ENCODE measurements around the gene NUTM1.
A peak's percentile ranks its signal among the peaks of the same experiment; 100 is the strongest.

NUTM1 gene

DNA sequence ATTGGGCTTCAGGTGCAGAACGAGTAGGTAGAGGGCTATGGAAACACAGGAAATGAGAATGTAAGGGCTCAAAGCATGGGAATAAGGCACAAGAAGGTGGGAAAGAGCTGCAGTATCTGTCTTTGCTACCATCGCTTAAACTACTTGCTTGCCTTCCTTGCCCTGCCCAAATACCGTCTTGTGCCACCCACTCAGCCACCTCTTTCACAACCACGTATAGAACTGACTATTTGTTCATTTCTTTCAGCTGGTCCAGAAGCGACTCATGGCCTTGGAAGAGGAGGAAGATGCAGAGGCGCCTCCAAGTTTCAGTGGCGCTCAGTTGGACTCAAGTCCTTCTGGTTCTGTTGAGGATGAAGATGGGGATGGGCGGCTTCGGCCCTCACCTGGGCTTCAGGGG lies 12.1 kb downstream of the NUTM1 start:
- Histone ChIP-seq H3K4me1 (peaks cover 0 to 14% (median 0%) of the 10 kb centered on the region in 10 experiments; a peak in 4 of 20 replicates), H3K9ac (no peak overlapping the region), H4K20me1 (peaks cover 0 to 25% (median 0%) of the 10 kb centered on the region in 11 experiments; a peak in 4 of 22 replicates), H3K9me3 (replicated peaks in 1 of 11) (no peaks in the 10 kb centered on the region), H3K27ac (no peak overlapping the region), H3K4me2 (no peak overlapping the region), H3K4me3 (no peak overlapping the region), H3K27me3 (no peaks in the 10 kb centered on the region), H3K36me3 (peaks cover 50 to 73% (median 69%) of the 10 kb centered on the region in 11 experiments)
- TF ChIP-seq Cebpa-rat (IDR thresholded peaks at IDR 0.05), result no peak

DNA sequence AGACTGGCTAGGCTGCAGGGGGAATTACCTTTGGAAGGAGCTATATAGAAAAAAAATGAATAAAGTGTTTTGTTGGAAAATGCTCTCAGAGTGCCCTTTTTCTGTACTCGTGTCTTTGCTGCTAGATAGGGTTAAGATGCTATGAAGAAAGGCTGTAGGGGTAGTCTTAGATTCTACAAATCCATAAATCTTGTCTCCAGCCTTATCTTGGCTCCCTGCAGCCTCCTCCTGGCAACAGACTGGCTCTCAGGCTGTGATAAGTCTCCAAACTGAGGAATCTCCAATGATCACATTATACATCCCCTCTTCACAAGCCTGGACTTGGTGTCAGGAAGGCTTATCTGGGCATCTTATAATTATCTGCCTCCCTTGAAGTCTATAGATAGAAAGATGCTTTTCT lies 14.5 kb downstream of the NUTM1 start:
- Histone ChIP-seq H3K27me3 (no peaks in the 10 kb centered on the region), H3K4me1 (peaks cover 5 to 20% (median 7%) of the 10 kb centered on the region in 10 experiments; a peak in 19 of 20 replicates), H3K9ac (no peak overlapping the region), H4K20me1 (peaks cover 0 to 29% (median 0%) of the 10 kb centered on the region in 11 experiments; a peak in 5 of 22 replicates), H3K4me3 (no peak overlapping the region), H3K36me3 (peaks cover 67 to 97% (median 88%) of the 10 kb centered on the region in 11 experiments), H3K4me2 (no peak overlapping the region), H3K27ac (no peak overlapping the region), H3K9me3 (replicated peaks in 1 of 11) (no peaks in the 10 kb centered on the region)
- no peak for TF ChIP-seq Cebpa-rat (IDR thresholded peaks at IDR 0.05)

DNA sequence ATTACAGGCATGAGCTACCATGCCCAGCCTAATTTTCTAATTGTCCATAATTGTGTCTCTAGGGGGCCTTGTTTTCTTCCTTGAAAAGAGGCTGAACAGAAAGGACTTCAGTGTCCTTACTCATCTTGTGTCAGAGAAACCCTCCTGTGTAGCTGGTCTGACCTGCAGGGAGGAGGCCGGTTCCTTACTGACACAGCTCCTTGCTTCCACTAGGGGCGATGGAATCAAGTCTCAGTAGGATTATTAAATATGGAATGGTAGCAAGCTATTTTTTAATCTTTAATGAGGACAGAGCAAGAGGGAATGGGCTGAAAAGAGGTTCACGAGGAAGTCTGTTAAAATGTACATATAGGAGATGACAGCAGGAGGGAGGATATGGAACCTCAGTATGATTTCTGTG lies 15.3 kb downstream of the NUTM1 start:
- Histone ChIP-seq H3K36me3 (peaks cover 73 to 100% (median 93%) of the 10 kb centered on the region in 11 experiments), H3K27me3 (no peaks in the 10 kb centered on the region), H3K4me1 (peaks cover 11 to 27% (median 13%) of the 10 kb centered on the region in 10 experiments), H3K9ac (no peak overlapping the region), H3K27ac (no peak overlapping the region), H3K4me2 (no peak overlapping the region), H4K20me1 (peaks cover 0 to 36% (median 0%) of the 10 kb centered on the region in 11 experiments; a peak in 6 of 22 replicates), H3K9me3 (replicated peaks in 1 of 11) (no peaks in the 10 kb centered on the region), H3K4me3 (no peak overlapping the region)
- TF ChIP-seq Cebpa-rat (IDR thresholded peaks at IDR 0.05), result no peak

DNA sequence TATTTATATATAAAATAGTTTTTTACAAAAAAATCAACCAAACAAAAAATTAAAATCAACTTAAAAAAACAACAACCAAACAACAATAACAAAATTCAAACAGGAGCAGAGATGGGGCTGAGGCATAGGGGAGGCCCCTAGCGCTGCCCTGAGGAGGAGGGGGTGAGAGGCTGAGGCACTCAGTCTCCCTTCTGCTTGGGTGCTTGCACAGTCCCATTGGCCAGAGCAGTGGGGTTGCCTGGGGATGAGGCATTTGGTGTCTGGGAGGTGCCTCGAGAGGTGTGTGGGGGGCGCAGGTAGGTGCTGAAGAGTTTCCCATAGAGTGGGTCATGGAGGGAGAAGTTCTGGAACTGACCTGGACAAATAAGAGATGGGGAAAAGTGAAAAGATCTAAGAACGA lies 15.8 kb downstream of the NUTM1 start:
- peaks cover 77 to 100% (median 93%) of the 10 kb centered on the region in 11 experiments for H3K36me3 ChIP-seq
- no peak for TF ChIP-seq Cebpa-rat (IDR thresholded peaks at IDR 0.05)
- no peak overlapping the region for H3K9ac ChIP-seq
- no peak overlapping the region for H3K27ac ChIP-seq
- peaks cover 0 to 38% (median 0%) of the 10 kb centered on the region in 11 experiments; a peak in 7 of 22 replicates for H4K20me1 ChIP-seq
- H3K27me3 ChIP-seq, result no peaks in the 10 kb centered on the region
- H3K4me3 ChIP-seq, result no peak overlapping the region
- no peak overlapping the region for H3K4me2 ChIP-seq
- H3K4me1 ChIP-seq, result peaks cover 11 to 33% (median 18%) of the 10 kb centered on the region in 10 experiments
- no peaks in the 10 kb centered on the region for H3K9me3 ChIP-seq (replicated peaks in 1 of 11)

DNA sequence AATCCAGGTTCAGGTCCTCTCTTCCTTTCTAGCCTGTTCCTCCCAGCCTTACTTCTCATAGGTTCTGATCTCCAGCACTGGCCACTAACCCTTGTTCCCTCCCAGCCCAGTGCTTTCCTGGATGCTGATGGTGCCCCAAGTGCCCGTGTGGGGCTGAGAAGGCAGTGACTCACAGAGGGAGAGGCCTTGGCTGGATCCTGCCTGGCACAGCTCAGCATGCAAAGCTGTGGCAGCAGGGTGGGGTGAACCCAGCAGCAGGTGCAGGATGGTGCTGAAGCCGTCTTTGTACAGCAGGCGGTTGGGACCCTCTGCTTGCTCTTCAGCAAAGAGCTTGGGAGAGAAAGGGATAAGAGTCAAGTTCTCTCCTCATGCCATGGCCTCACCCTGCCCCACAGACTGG lies 16.3 kb downstream of the NUTM1 start:
- no peak for TF ChIP-seq Cebpa-rat (IDR thresholded peaks at IDR 0.05)
- H3K9me3 ChIP-seq (replicated peaks in 1 of 11), result no peaks in the 10 kb centered on the region
- peaks cover 0 to 38% (median 0%) of the 10 kb centered on the region in 11 experiments; a peak in 7 of 22 replicates for H4K20me1 ChIP-seq
- no peak overlapping the region for H3K27ac ChIP-seq
- no peak overlapping the region for H3K4me3 ChIP-seq
- H3K4me1 ChIP-seq, result peaks cover 13 to 37% (median 22%) of the 10 kb centered on the region in 10 experiments
- H3K36me3 ChIP-seq, result peaks cover 77 to 99% (median 91%) of the 10 kb centered on the region in 11 experiments
- H3K27me3 ChIP-seq, result no peaks in the 10 kb centered on the region
- H3K9ac ChIP-seq, result no peak overlapping the region
- no peak overlapping the region for H3K4me2 ChIP-seq

DNA sequence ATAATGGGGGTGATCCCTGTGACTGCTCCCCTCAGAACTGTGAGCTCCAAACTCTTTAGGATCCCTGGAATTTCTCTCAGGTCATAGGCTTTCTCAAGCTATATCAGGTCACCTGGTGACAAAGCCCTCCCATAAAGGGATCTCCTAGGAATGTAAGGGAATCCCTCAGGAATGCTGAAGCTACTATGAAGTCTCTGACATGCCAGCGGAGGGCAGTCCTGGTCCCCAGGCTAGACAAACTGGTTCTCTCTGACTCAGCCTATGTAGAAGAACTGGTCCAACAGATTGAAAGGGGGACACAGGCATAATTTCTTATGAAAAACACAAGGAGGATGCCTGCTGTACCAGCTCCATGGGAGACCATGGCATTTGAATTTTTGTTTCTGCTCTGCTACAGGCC lies 17.2 kb downstream of the NUTM1 start:
- Histone ChIP-seq H3K27me3 (no peaks in the 10 kb centered on the region), H4K20me1 (peaks cover 0 to 46% (median 6%) of the 10 kb centered on the region in 11 experiments; a peak in 11 of 22 replicates), H3K4me1 (peaks cover 21 to 44% (median 30%) of the 10 kb centered on the region in 10 experiments), H3K36me3 (peaks cover 76 to 93% (median 83%) of the 10 kb centered on the region in 11 experiments), H3K4me3 (no peak overlapping the region), H3K27ac (no peak overlapping the region), H3K4me2 (no peak overlapping the region), H3K9ac (no peak overlapping the region), H3K9me3 (replicated peaks in 1 of 11) (no peaks in the 10 kb centered on the region)
- TF ChIP-seq Cebpa-rat (IDR thresholded peaks at IDR 0.05), result no peak

DNA sequence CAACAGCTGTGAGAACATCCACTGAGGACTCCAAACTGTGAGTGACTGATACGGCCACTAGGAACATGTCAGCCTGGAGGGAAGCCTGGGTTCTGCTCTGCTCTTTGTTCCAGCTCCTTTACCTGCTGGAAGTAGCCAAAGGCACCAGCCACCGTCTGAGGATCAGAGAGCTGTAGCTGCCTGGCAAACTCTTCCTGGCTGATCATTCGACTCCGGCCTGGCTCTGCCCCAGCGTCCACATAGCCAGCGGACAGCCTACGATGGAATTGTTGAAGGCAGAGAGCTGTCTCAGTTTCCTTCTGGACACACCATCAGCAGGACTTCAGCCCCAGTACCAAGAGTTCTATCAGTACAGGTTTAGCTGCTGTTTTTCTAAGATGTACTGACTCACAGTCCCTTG lies 18.2 kb downstream of the NUTM1 start:
- Histone ChIP-seq H3K9me3 (replicated peaks in 1 of 11) (no peaks in the 10 kb centered on the region), H3K9ac (no peak overlapping the region), H4K20me1 (peaks cover 0 to 56% (median 15%) of the 10 kb centered on the region in 11 experiments; a peak in 15 of 22 replicates), H3K27ac (no peak overlapping the region), H3K4me3 (no peak overlapping the region), H3K4me1 (peaks cover 30 to 49% (median 40%) of the 10 kb centered on the region in 10 experiments), H3K27me3 (no peaks in the 10 kb centered on the region), H3K36me3 (peaks cover 66 to 83% (median 74%) of the 10 kb centered on the region in 11 experiments), H3K4me2 (no peak overlapping the region)
- TF ChIP-seq Cebpa-rat (IDR thresholded peaks at IDR 0.05), result no peak

DNA sequence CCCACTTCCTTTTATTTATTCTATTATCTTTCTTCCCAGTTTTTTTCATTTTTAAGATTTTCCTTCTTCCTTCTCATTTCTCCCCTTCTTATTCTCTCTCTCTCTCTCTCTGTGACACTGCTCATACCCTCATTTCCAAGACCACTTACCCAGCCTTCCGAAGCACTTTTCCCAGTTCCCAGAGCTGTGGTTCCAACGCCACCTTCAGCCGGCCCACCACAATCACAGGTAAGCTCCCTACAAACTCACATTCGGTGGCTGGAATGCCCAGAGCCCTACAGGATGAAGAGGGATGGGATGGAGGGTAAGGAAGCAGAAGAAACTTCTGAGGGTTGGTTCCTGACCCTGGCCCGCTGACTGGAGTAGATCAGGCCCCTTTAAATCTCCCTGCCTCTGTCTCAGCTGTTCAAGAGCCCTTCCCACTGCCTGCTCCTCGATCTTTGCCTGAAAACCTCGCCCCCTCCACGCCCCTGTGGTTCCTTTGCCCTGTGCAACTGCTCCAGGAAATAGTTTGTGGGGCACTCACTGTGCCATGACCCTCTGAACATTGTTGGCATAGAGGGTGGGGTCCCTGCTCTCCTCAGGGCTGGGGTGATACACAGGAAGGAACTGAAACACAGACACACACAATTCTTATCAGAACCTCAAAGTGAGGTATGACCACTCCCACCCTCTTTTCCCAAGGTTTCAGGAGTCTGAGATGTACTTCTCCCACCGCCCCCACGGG lies 19.1 kb downstream of the NUTM1 start:
- TF ChIP-seq Cebpa-rat (IDR thresholded peaks at IDR 0.05), result no peak
- Histone ChIP-seq H3K27me3 (no peaks in the 10 kb centered on the region), H3K4me2 (peak overlapping the region in 8 of 11 experiments; percentile 1 to 97 (median 41); a peak in 14 of 22 replicates), H3K36me3 (peaks cover 56 to 74% (median 65%) of the 10 kb centered on the region in 11 experiments), H3K9ac (peak overlapping the region in 1 of 11 experiments; percentile 40; a peak in 2 of 22 replicates), H3K4me3 (no peak overlapping the region), H3K9me3 (replicated peaks in 1 of 11) (no peaks in the 10 kb centered on the region), H4K20me1 (peaks cover 0 to 50% (median 15%) of the 10 kb centered on the region in 11 experiments; a peak in 15 of 22 replicates), H3K4me1 (peaks cover 31 to 44% (median 40%) of the 10 kb centered on the region in 10 experiments), H3K27ac (peak overlapping the region in 1 of 11 experiments; percentile 9; a peak in 1 of 22 replicates)

DNA sequence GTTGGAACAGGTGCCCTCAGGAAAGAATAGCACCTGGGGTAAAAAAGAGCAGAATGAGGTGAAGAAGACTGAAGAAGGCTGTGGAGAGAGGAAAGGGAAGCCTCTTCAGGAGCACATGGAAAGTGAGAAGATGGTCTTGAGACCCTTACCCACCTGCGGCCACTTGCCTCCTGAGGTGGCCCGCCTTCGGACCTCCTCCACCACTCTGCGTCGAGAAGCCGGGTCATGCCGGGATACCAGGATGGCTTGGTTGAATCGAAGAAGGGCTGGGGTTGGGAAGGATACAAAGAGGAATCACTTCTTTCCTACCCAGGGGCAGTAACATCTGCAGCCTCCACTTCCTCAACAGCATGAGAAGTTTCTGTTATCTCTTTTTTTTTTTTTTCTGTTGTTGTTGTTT lies 20.9 kb downstream of the NUTM1 start:
- peaks cover 43 to 55% (median 51%) of the 10 kb centered on the region in 10 experiments for H3K4me1 ChIP-seq
- no peaks in the 10 kb centered on the region for H3K9me3 ChIP-seq (replicated peaks in 1 of 11)
- no peaks in the 10 kb centered on the region for H3K27me3 ChIP-seq
- no peak overlapping the region for H3K9ac ChIP-seq
- peaks cover 39 to 56% (median 47%) of the 10 kb centered on the region in 11 experiments for H3K36me3 ChIP-seq
- H4K20me1 ChIP-seq, result peaks cover 0 to 42% (median 15%) of the 10 kb centered on the region in 11 experiments; a peak in 15 of 22 replicates
- no peak for TF ChIP-seq Cebpa-rat (IDR thresholded peaks at IDR 0.05)
- H3K4me3 ChIP-seq, result no peak overlapping the region
- H3K27ac ChIP-seq, result no peak overlapping the region
- H3K4me2 ChIP-seq, result peak overlapping the region in 6 of 11 experiments; percentile 12 to 97 (median 73); a peak in 9 of 22 replicates
